GM12878 (cell line): ENCODE data around the gene CNOT10.

Source experiments
- ATF3 ChIP-seq: IDR thresholded peaks from 2 replicates; pipeline ENCODE4 v1.6.1; 2011; ENCODE audit warnings: low read depth, mild to moderate bottlenecking, low read length, moderate library complexity, borderline replicate concordance; ENCODE audit errors: extremely low read depth
- CTCF ChIP-seq, 3 experiments: IDR thresholded peaks in 2 of 3; conservative IDR thresholded peaks in 1 of 3; 2 replicates each; pipeline ENCODE4 v1.5.1; 2011; ENCODE audit warnings: low read depth in 3 of 3, low read length in 3 of 3, mild to moderate bottlenecking in 3 of 3, control low read depth in 2 of 3, moderate library complexity in 2 of 3, inconsistent platforms in 1 of 3, mixed read lengths in 1 of 3; ENCODE audit not compliant: control insufficient read depth in 2 of 3, insufficient read depth in 1 of 3; ENCODE audit errors: extremely low read depth in 1 of 3
- PML ChIP-seq: IDR thresholded peaks from 2 replicates; pipeline ENCODE4 v1.6.1; 2012; ENCODE audit warnings: low read length, inconsistent platforms
- STAT3 ChIP-seq: IDR thresholded peaks from 2 replicates; pipeline ENCODE4 v1.6.1; 2011; ENCODE audit warnings: low read depth, low read length, improper control_type of control experiment
- TAF1 ChIP-seq: IDR thresholded peaks from 2 replicates; pipeline ENCODE4 v1.6.1; 2011; ENCODE audit warnings: mild to moderate bottlenecking, low read depth, low read length, borderline replicate concordance

GRCh38 chr3:32794487-32795308 is 109.7 kb downstream of the CNOT10 start:
- no peak for TF ChIP-seq ATF3
- TF ChIP-seq STAT3: no peak
- TF ChIP-seq CTCF (IDR thresholded peaks at IDR 0.05 in 2 of 3, conservative IDR thresholded peaks at IDR 0.05 in 1 of 3; ENCODE audit: control insufficient read depth in 2 of 3, extremely low read depth in 1 of 3, insufficient read depth in 1 of 3, low read depth in 3 of 3, low read length in 3 of 3): no peak
- TF ChIP-seq PML: no peak
- TF ChIP-seq TAF1: no peak
